H9 (cell line): Measurements from ENCODE around the gene MSI2. TPM values are rescaled to one million over a fixed set of nuclear protein-coding genes. Genes with fewer than 3 reads are reported as not detected.
A peak's percentile ranks its signal among the peaks of the same experiment; 100 is the strongest.

Experiments
- DNase-seq: peaks from one replicate; pipeline ENCODE4 v3.0.0-alpha.2; 2017
- H2AFZ ChIP-seq: one replicate; pipeline ENCODE4 v1.6.1; 2013; ENCODE audit warnings: mild to moderate bottlenecking, low read length, control low read depth, moderate library complexity
- H2AK5ac ChIP-seq: 2 replicates; pipeline ENCODE4 v1.6.1; 2013; ENCODE audit warnings: low read length, control low read depth, mixed read lengths; ENCODE audit not compliant: insufficient read length
- H2BK120ac ChIP-seq: one replicate; pipeline ENCODE4 v1.6.1; 2013; ENCODE audit warnings: low read depth, mild to moderate bottlenecking, low read length, control low read depth, inconsistent platforms; ENCODE audit not compliant: poor library complexity, severe bottlenecking
- H2BK12ac ChIP-seq: 2 replicates; pipeline ENCODE4 v1.6.1; 2013; ENCODE audit warnings: low read length, control low read depth, mixed read lengths, low read depth; ENCODE audit not compliant: insufficient read length
- H2BK15ac ChIP-seq: 2 replicates; pipeline ENCODE4 v1.6.1; 2013; ENCODE audit warnings: low read depth, low read length, control low read depth
- H2BK20ac ChIP-seq: one replicate; pipeline ENCODE4 v1.6.1; 2013; ENCODE audit warnings: low read depth, mild to moderate bottlenecking, low read length, control low read depth, inconsistent platforms; ENCODE audit not compliant: poor library complexity, severe bottlenecking
- H2BK5ac ChIP-seq: 2 replicates; pipeline ENCODE4 v1.6.1; 2013; ENCODE audit warnings: low read length, control low read depth, mixed read lengths; ENCODE audit not compliant: insufficient read length
- H3K14ac ChIP-seq: 2 replicates; pipeline ENCODE4 v1.6.1; 2013; ENCODE audit warnings: low read length, control low read depth; ENCODE audit not compliant: insufficient read depth
- H3K18ac ChIP-seq: 2 replicates; pipeline ENCODE4 v1.6.1; 2013; ENCODE audit warnings: low read depth, mild to moderate bottlenecking, mixed read lengths, low read length, control low read depth; ENCODE audit not compliant: insufficient read length
- H3K23ac ChIP-seq: 2 replicates; pipeline ENCODE4 v1.6.1; 2013; ENCODE audit warnings: low read length, control low read depth, mixed read lengths, low read depth; ENCODE audit not compliant: insufficient read length
- H3K23me2 ChIP-seq: 2 replicates; pipeline ENCODE4 v1.6.1; 2013; ENCODE audit warnings: low read depth, mild to moderate bottlenecking, mixed read lengths, low read length, control low read depth; ENCODE audit not compliant: insufficient read length, poor library complexity, severe bottlenecking
- H3K27ac ChIP-seq: 2 replicates; pipeline ENCODE4 v1.5.1; 2013; ENCODE audit warnings: low read length, control low read depth, mixed read lengths, low read depth; ENCODE audit not compliant: insufficient read length
- H3K27me3 ChIP-seq: 2 replicates; pipeline ENCODE4 v1.6.1; 2013; ENCODE audit warnings: low read length, control low read depth, inconsistent platforms; ENCODE audit not compliant: insufficient read depth
- H3K4ac ChIP-seq: 2 replicates; pipeline ENCODE4 v1.6.1; 2013; ENCODE audit warnings: low read depth, mild to moderate bottlenecking, control low read depth, inconsistent platforms, low read length, moderate library complexity
- H3K4me1 ChIP-seq: 2 replicates; pipeline ENCODE4 v1.6.1; 2013; ENCODE audit warnings: low read length, control low read depth, inconsistent platforms; ENCODE audit not compliant: insufficient read depth
- H3K4me2 ChIP-seq: 2 replicates; pipeline ENCODE4 v1.6.1; 2013; ENCODE audit warnings: low read length, control low read depth, mixed read lengths; ENCODE audit not compliant: insufficient read length, insufficient read depth
- H3K56ac ChIP-seq: 2 replicates; pipeline ENCODE4 v1.6.1; 2013; ENCODE audit warnings: low read depth, mild to moderate bottlenecking, mixed read lengths, low read length, control low read depth; ENCODE audit not compliant: insufficient read length
- H3K79me1 ChIP-seq: 2 replicates; pipeline ENCODE4 v1.6.1; 2013; ENCODE audit warnings: low read depth, mild to moderate bottlenecking, moderate library complexity, low read length, control low read depth, inconsistent platforms; ENCODE audit not compliant: insufficient read depth, poor library complexity, severe bottlenecking
- H3K79me2 ChIP-seq: 2 replicates; pipeline ENCODE4 v1.6.1; 2013; ENCODE audit warnings: low read length, control low read depth, inconsistent platforms; ENCODE audit not compliant: insufficient read depth
- H3K9ac ChIP-seq: 2 replicates; pipeline ENCODE4 v1.6.1; 2013; ENCODE audit warnings: low read length, control low read depth, mixed read lengths; ENCODE audit not compliant: insufficient read length; ENCODE audit errors: extremely low read depth
- H3K9me3 ChIP-seq: one replicate; pipeline ENCODE4 v1.6.1; 2013; ENCODE audit warnings: low read depth, low read length, inconsistent platforms; ENCODE audit not compliant: control insufficient read depth
- H3T11ph ChIP-seq: one replicate; pipeline ENCODE4 v1.6.1; 2013; ENCODE audit warnings: mild to moderate bottlenecking, low read length, control low read depth, inconsistent platforms
- H4K20me1 ChIP-seq: one replicate; pipeline ENCODE4 v1.6.1; 2013; ENCODE audit not compliant: control insufficient read depth, insufficient read length, insufficient read depth
- H4K5ac ChIP-seq: 2 replicates; pipeline ENCODE4 v1.6.1; 2013; ENCODE audit warnings: low read depth, mild to moderate bottlenecking, mixed read lengths, low read length, control low read depth; ENCODE audit not compliant: insufficient read length
- H4K8ac ChIP-seq: replicated peaks from 2 replicates; pipeline ENCODE4 v1.6.1; 2013; ENCODE audit warnings: low read length, control low read depth, mixed read lengths, low read depth; ENCODE audit not compliant: insufficient read length
- H4K91ac ChIP-seq: 2 replicates; pipeline ENCODE4 v1.6.1; 2013; ENCODE audit warnings: low read depth, mild to moderate bottlenecking, moderate library complexity, mixed read lengths, low read length, control low read depth; ENCODE audit not compliant: insufficient read length
- H3K27ac Mint-ChIP-seq, 3 experiments: 2 replicates in 2 of 3; 3 replicates in 1 of 3; pipeline ENCODE4 v1.8.0; 2020 to 2021; ENCODE audit warnings: mixed read lengths in 3 of 3, mild to moderate bottlenecking in 1 of 3, moderate library complexity in 1 of 3
- H3K27me3 Mint-ChIP-seq: 2 replicates; pipeline ENCODE4 v1.8.0; 2021; ENCODE audit warnings: low read depth, mild to moderate bottlenecking, moderate library complexity, mixed read lengths
- H3K36me3 Mint-ChIP-seq, 3 experiments: 2 replicates in 2 of 3; 3 replicates in 1 of 3; pipeline ENCODE4 v1.8.0; 2020 to 2021; ENCODE audit warnings: low read depth in 3 of 3, mixed read lengths in 3 of 3; ENCODE audit not compliant: insufficient read depth in 1 of 3
- H3K4me1 Mint-ChIP-seq, 2 experiments: 2 replicates each; pipeline ENCODE4 v1.8.0; 2020; ENCODE audit warnings: mixed read lengths in 2 of 2
- H3K4me3 Mint-ChIP-seq, 2 experiments: 2 replicates in 1 of 2; 3 replicates in 1 of 2; pipeline ENCODE4 v1.8.0; 2020 to 2021; ENCODE audit warnings: mild to moderate bottlenecking in 2 of 2, mixed read lengths in 2 of 2, moderate library complexity in 1 of 2
- H3K9me3 Mint-ChIP-seq, 2 experiments: 2 replicates in 1 of 2; 3 replicates in 1 of 2; pipeline ENCODE4 v1.8.0; 2020; ENCODE audit warnings: mild to moderate bottlenecking in 2 of 2, mixed read lengths in 2 of 2, moderate library complexity in 1 of 2
- WGBS: extraction: QIAGEN DNeasy Blood & Tissue Kit; methylation state at CpG from one replicate; pipeline ENCODE4 v1.1.7; 2013; ENCODE audit warnings: missing lambda C conversion rate, low lambda C conversion rate, mixed read lengths; ENCODE audit not compliant: insufficient read length; ENCODE audit errors: extremely low coverage; 5-methylcytosine and 5-hydroxymethylcytosine counted together
- total RNA-seq: library from RNA; stranded (reverse); gene quantifications from 2 replicates; pipeline ENCODE4 v1.2.1, GENCODE V29; 2021
- TF ChIP-seq, protein P1 (sequence below): fragments of 200-600 bp; sonication (generic); conservative IDR thresholded peaks from 3 replicates; pipeline ENCODE4 v1.8.0; 2021; ENCODE audit warnings: antibody characterized with exemption, mild to moderate bottlenecking

Gene MSI2
- total RNA-seq, 1 experiment from 2014 or later, result 98.5 TPM

DNA sequence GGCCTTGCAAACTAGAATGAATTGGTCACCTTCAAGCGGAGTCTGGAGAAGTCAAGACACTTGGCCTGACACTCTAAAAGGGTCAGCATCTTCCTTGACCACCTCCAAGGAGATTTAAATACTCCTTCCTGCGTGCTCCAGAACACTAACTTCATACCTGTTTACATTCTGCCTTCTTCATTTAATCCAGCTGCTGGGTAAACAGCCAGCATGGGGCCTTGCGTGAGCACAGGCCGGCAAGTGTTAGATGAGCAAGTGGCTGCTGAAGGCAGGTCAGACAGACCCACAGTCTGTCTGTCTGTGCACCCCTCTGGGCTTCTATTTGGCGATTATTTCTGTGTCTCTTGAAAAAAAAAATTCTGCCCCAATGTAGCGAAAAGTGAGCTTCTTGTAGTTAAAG, 153.8 kb downstream of the MSI2 start:
- Mint-ChIP-seq H3K36me3 (no peaks in the 10 kb centered on the region; a peak in 1 of 7 replicates), H3K4me3 (peak overlapping the region in 1 of 2 experiments; percentile 46; a peak in 1 of 5 replicates), H3K9me3 (no peaks in the 10 kb centered on the region), H3K4me1 (peaks cover 56 to 68% of the 10 kb centered on the region in 2 experiments), H3K27ac (peak overlapping the region; percentile 20 to 84 (median 62); a peak in 4 of 7 replicates), H3K27me3 (no peaks in the 10 kb centered on the region)
- no peak overlapping the region for H3K4ac ChIP-seq
- DNase-seq, result no peak
- H3K18ac ChIP-seq, result no peak overlapping the region
- no peak overlapping the region for H2BK20ac ChIP-seq
- H2BK12ac ChIP-seq, result no peak overlapping the region
- H3K23ac ChIP-seq, result no peak overlapping the region
- no peaks in the 10 kb centered on the region for H3K79me2 ChIP-seq
- H3K27ac ChIP-seq, result no peak overlapping the region
- no peak overlapping the region for H2AFZ ChIP-seq
- H3K56ac ChIP-seq, result no peak overlapping the region
- TF ChIP-seq, protein P1, sequence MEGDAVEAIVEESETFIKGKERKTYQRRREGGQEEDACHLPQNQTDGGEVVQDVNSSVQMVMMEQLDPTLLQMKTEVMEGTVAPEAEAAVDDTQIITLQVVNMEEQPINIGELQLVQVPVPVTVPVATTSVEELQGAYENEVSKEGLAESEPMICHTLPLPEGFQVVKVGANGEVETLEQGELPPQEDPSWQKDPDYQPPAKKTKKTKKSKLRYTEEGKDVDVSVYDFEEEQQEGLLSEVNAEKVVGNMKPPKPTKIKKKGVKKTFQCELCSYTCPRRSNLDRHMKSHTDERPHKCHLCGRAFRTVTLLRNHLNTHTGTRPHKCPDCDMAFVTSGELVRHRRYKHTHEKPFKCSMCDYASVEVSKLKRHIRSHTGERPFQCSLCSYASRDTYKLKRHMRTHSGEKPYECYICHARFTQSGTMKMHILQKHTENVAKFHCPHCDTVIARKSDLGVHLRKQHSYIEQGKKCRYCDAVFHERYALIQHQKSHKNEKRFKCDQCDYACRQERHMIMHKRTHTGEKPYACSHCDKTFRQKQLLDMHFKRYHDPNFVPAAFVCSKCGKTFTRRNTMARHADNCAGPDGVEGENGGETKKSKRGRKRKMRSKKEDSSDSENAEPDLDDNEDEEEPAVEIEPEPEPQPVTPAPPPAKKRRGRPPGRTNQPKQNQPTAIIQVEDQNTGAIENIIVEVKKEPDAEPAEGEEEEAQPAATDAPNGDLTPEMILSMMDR, result no peak
- no peak overlapping the region for H3K9ac ChIP-seq
- no peak overlapping the region for H4K5ac ChIP-seq
- H3K79me1 ChIP-seq, result no peaks in the 10 kb centered on the region
- H2BK15ac ChIP-seq, result no peak overlapping the region
- no peak overlapping the region for H2AK5ac ChIP-seq
- H3K4me2 ChIP-seq, result no peak overlapping the region
- H3K9me3 ChIP-seq, result no peaks in the 10 kb centered on the region
- WGBS, result no CpG with 5 or more reads among the region's 6 CpGs
- H2BK120ac ChIP-seq, result no peak overlapping the region
- H3K4me1 ChIP-seq, result peaks cover 14% of the 10 kb centered on the region; the same call in 1 of the 2 replicates
- no peaks in the 10 kb centered on the region for H3K27me3 ChIP-seq
- H3K14ac ChIP-seq, result no peak overlapping the region
- H4K8ac ChIP-seq, result no peak overlapping the region
- no peaks in the 10 kb centered on the region for H4K20me1 ChIP-seq
- no peaks in the 10 kb centered on the region for H3K23me2 ChIP-seq
- no peak overlapping the region for H4K91ac ChIP-seq
- no peak overlapping the region for H2BK5ac ChIP-seq
- no peak overlapping the region for H3T11ph ChIP-seq
